Vagina (tissue), 2 donors: ENCODE results near the gene AKAP7. TPM values are rescaled to one million over a fixed set of nuclear protein-coding genes. Genes with fewer than 3 reads are reported as not detected.

Experiments used
- DNase-seq, 2 donors: peaks; one replicate each; pipeline ENCODE4 v3.0.0-alpha.2; 2017; ENCODE audit errors: extremely low spot score in 2 of 2
- H3K27ac ChIP-seq: fragments of 200-600 bp; sonication (generic); one replicate; pipeline ENCODE4 v1.5.1; 2019
- H3K27me3 ChIP-seq: fragments of 200-600 bp; sonication (generic); one replicate; pipeline ENCODE4 v1.5.1; 2019
- H3K36me3 ChIP-seq, 2 donors: fragments of 200-600 bp; sonication (generic); one replicate each; pipeline ENCODE4 v1.5.1; 2017 to 2019
- H3K4me1 ChIP-seq: fragments of 200-600 bp; sonication (generic); one replicate; pipeline ENCODE4 v1.5.1; 2019
- H3K4me3 ChIP-seq, 2 donors: fragments of 200-600 bp; sonication (generic); 1 replicate in 1 of 2; 2 replicates in 1 of 2; pipeline ENCODE4 v1.5.1; 2016 to 2019
- H3K9me3 ChIP-seq: fragments of 200-600 bp; sonication (generic); one replicate; pipeline ENCODE4 v1.5.1; 2019
- CTCF ChIP-seq, 3 experiments: fragments of 450-650 bp in 2 of 3; fragments of 200-600 bp in 1 of 3; sonication (generic) in 1 of 3; IDR thresholded peaks; one replicate each; pipeline ENCODE4 v1.5.1; 2017 to 2019; ENCODE audit warnings: antibody characterized with exemption in 3 of 3, mild to moderate bottlenecking in 2 of 3, moderate library complexity in 2 of 3
- POLR2A ChIP-seq, 2 donors: fragments of 450-650 bp; IDR thresholded peaks; one replicate each; pipeline ENCODE4 v1.6.1; 2017; ENCODE audit warnings: antibody characterized with exemption in 2 of 2, mild to moderate bottlenecking in 2 of 2, moderate library complexity in 2 of 2
- POLR2AphosphoS5 ChIP-seq, 2 donors: sonication (generic); formaldehyde crosslinking; IDR thresholded peaks; one replicate each; pipeline ENCODE4 v1.9.0; 2017; ENCODE audit warnings: antibody characterized with exemption in 2 of 2, mild to moderate bottlenecking in 2 of 2, low read depth in 1 of 2; ENCODE audit not compliant: insufficient read depth in 1 of 2
- intact Hi-C: fragments of 100-400 bp; cut with DNase I; formaldehyde crosslinking; loops from one replicate; pipeline ENCODE4 v1.15.1; 2023
- total RNA-seq: library from RNA; depleted of rRNA; stranded (reverse); fragments of >200 nt; gene quantifications from one replicate; pipeline ENCODE4 v1.2.3, GENCODE V29; 2016

AKAP7 gene
- total RNA-seq, 1 donor from 2014 or later = 6.4 TPM

- Histone ChIP-seq H3K36me3 (no peaks in the 10 kb centered on the region), H3K27ac (no peak overlapping the region), H3K9me3 (no peaks in the 10 kb centered on the region), H3K27me3 (no peaks in the 10 kb centered on the region), H3K4me1 (no peaks in the 10 kb centered on the region), H3K4me3 (no peak overlapping the region)
- TF ChIP-seq POLR2A (IDR thresholded peaks at IDR 0.05) = no peak
- no peak for TF ChIP-seq POLR2AphosphoS5 (IDR thresholded peaks at IDR 0.05; ENCODE audit: insufficient read depth in 1 of 2, low read depth in 1 of 2)
- no peak for TF ChIP-seq CTCF (IDR thresholded peaks at IDR 0.05)
- intact Hi-C loops = no loop called here
- no peak for DNase-seq
Observed at GRCh38 chr6:131161987-131162386, 26.7 kb downstream of the AKAP7 start.

DNA sequence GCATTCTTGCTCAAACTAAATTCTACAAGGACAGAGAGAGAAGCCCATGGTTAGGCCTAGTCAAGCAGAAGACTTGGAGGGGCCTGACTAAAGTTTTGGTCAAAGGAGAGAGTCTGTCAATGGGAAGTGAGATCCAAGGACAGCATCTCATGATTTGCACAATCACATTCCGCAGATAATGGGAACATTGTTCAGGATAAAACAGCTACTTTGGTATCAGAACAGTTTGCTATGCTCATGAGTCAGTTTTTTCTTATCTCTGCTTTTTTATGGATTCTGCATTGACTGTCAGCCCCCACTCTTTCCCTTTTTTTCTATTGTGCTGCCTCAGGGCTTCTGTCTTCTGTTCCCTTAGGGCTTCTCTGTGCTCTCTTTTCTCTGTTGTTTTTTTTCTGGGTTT, 28.6 kb downstream of the AKAP7 start:
- Histone ChIP-seq H3K9me3 (no peaks in the 10 kb centered on the region), H3K27ac (no peak overlapping the region), H3K27me3 (no peaks in the 10 kb centered on the region), H3K4me1 (no peaks in the 10 kb centered on the region), H3K4me3 (no peak overlapping the region), H3K36me3 (no peaks in the 10 kb centered on the region)
- DNase-seq = no peak
- intact Hi-C loops = no loop called here
- TF ChIP-seq POLR2AphosphoS5 (IDR thresholded peaks at IDR 0.05; ENCODE audit: insufficient read depth in 1 of 2, low read depth in 1 of 2) (no peak), POLR2A (IDR thresholded peaks at IDR 0.05) (no peak), CTCF (IDR thresholded peaks at IDR 0.05) (no peak)

DNA sequence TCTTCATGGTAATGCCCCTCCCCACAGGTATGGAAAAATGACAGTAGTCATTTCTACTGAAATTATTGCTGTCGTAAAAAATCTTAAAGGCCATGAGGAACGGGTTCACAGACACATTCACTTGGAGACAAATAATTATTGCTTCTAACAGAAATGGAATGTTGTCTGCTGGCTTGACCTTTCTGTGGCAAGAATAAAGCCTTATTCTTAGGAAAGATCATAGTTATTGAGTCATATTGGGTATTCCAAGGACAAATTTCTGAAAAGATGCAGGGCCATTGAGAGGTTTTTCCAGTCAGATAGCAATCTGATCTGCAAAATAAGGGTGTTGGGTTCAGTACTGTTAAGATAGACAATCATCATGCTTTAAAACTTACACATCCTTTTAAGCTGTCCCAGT, 29.2 kb downstream of the AKAP7 start:
- intact Hi-C loops = no loop called here
- Histone ChIP-seq H3K4me1 (no peaks in the 10 kb centered on the region), H3K9me3 (no peaks in the 10 kb centered on the region), H3K27ac (no peak overlapping the region), H3K36me3 (peaks cover 0 to 2% of the 10 kb centered on the region in 2 donors), H3K27me3 (no peaks in the 10 kb centered on the region), H3K4me3 (no peak overlapping the region)
- TF ChIP-seq POLR2AphosphoS5 (IDR thresholded peaks at IDR 0.05; ENCODE audit: insufficient read depth in 1 of 2, low read depth in 1 of 2) (no peak), CTCF (IDR thresholded peaks at IDR 0.05) (no peak), POLR2A (IDR thresholded peaks at IDR 0.05) (no peak)
- no peak for DNase-seq

GRCh38 chr6:131167773-131168172, 32.5 kb downstream of the AKAP7 start:
- no peak overlapping the region for H3K27ac ChIP-seq
- no peak overlapping the region for H3K4me3 ChIP-seq
- no peak for DNase-seq
- H3K4me1 ChIP-seq = no peaks in the 10 kb centered on the region
- H3K9me3 ChIP-seq = no peaks in the 10 kb centered on the region
- peaks cover 0 to 5% of the 10 kb centered on the region in 2 donors for H3K36me3 ChIP-seq
- intact Hi-C loops = no loop called here
- H3K27me3 ChIP-seq = no peaks in the 10 kb centered on the region
- TF ChIP-seq CTCF (IDR thresholded peaks at IDR 0.05) = no peak
- no peak for TF ChIP-seq POLR2A (IDR thresholded peaks at IDR 0.05)
- TF ChIP-seq POLR2AphosphoS5 (IDR thresholded peaks at IDR 0.05; ENCODE audit: insufficient read depth in 1 of 2, low read depth in 1 of 2) = no peak

DNA sequence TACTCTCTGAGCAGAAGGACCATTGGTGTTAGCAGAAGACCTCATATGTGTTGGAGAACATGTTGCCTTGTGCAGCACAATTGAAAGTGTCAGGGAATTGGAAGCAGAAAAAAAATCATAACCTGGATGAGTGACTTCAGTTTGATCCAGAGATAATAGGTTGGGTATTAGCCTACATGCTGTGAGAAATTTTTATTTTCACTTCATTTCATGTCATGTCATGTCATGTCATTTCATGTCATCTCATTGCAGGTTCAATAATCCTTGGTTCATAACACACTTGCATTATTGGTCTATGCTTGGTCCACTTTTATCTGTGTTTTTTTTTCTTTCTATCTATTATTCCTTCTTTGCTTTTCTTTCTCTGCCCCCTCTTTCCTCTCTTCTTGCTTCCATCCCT, 34.3 kb downstream of the AKAP7 start:
- Histone ChIP-seq H3K4me3 (no peak overlapping the region), H3K4me1 (no peaks in the 10 kb centered on the region)
- intact Hi-C loops = no loop called here

More for the DNA sequence above, 34.3 kb downstream of the AKAP7 start:
- Histone ChIP-seq H3K27ac (no peak overlapping the region), H3K36me3 (peaks cover 0 to 5% of the 10 kb centered on the region in 2 donors), H3K27me3 (no peaks in the 10 kb centered on the region), H3K9me3 (no peaks in the 10 kb centered on the region)
- TF ChIP-seq CTCF (IDR thresholded peaks at IDR 0.05) = no peak
- no peak for TF ChIP-seq POLR2AphosphoS5 (IDR thresholded peaks at IDR 0.05; ENCODE audit: insufficient read depth in 1 of 2, low read depth in 1 of 2)
- no peak for TF ChIP-seq POLR2A (IDR thresholded peaks at IDR 0.05)
- no peak for DNase-seq
